Sigmoid colon (tissue), 7 donors: ENCODE results near the gene DAO. TPM values are rescaled to one million over a fixed set of nuclear protein-coding genes. Genes with fewer than 3 reads are reported as not detected.

ENCODE experiments used
- DNase-seq: peaks from one replicate; pipeline ENCODE4 v3.0.0-alpha.2; 2019
- H3K27ac ChIP-seq, 4 donors: fragments of 200-600 bp; sonication (generic); one replicate each; pipeline ENCODE4 v1.5.1; 2016 to 2019; ENCODE audit warnings: mild to moderate bottlenecking in 1 of 4
- H3K27me3 ChIP-seq, 3 donors: fragments of 200-600 bp; sonication (generic); one replicate each; pipeline ENCODE4 v1.5.1; 2019; ENCODE audit warnings: mild to moderate bottlenecking in 1 of 3
- H3K36me3 ChIP-seq, 4 donors: fragments of 200-600 bp; sonication (generic); one replicate each; pipeline ENCODE4 v1.5.1; 2016 to 2019
- H3K4me1 ChIP-seq, 4 donors: fragments of 200-600 bp; sonication (generic); one replicate each; pipeline ENCODE4 v1.5.1; 2017 to 2019
- H3K4me3 ChIP-seq, 4 donors: fragments of 200-600 bp; sonication (generic); one replicate each; pipeline ENCODE4 v1.5.1; 2017 to 2019; ENCODE audit warnings: mild to moderate bottlenecking in 2 of 4, moderate library complexity in 1 of 4
- H3K9me3 ChIP-seq, 4 donors: fragments of 200-600 bp in 3 of 4; sonication (generic) in 3 of 4; one replicate each; pipeline versions ENCODE4 v1.5.1 to v1.6.1; 2013 to 2019
- CTCF ChIP-seq, 4 experiments: fragments of 450-650 bp in 3 of 4; fragments of 200-600 bp in 1 of 4; IDR thresholded peaks; one replicate each; pipeline ENCODE4 v1.5.1; 2016 to 2019; ENCODE audit warnings: antibody characterized with exemption in 4 of 4, mild to moderate bottlenecking in 3 of 4, moderate library complexity in 2 of 4
- EP300 ChIP-seq, 4 donors: sonication (generic); formaldehyde crosslinking; IDR thresholded peaks; one replicate each; pipeline ENCODE4 v1.6.1; 2017; ENCODE audit warnings: antibody characterized with exemption in 4 of 4
- POLR2A ChIP-seq, 2 donors: fragments of 450-650 bp; IDR thresholded peaks; one replicate each; pipeline ENCODE4 v1.6.1; 2016; ENCODE audit warnings: antibody characterized with exemption in 2 of 2, mild to moderate bottlenecking in 2 of 2, moderate library complexity in 2 of 2
- POLR2AphosphoS5 ChIP-seq, 4 donors: sonication (generic); formaldehyde crosslinking; IDR thresholded peaks; one replicate each; pipeline ENCODE4 v1.6.1; 2017; ENCODE audit warnings: antibody characterized with exemption in 4 of 4
- WGBS, 2 donors: extraction: QIAGEN DNeasy Blood & Tissue Kit; methylation state at CpG; one replicate each; pipeline ENCODE4 v1.1.7; 2013; 5-methylcytosine and 5-hydroxymethylcytosine counted together
- intact Hi-C: fragments of 100-400 bp; cut with DNase I; formaldehyde crosslinking; loops from one replicate; pipeline ENCODE4 v1.15.1; 2023
- polyA plus RNA-seq, 3 donors: library from polyadenylated mRNA; stranded (reverse); fragments of 200-250 nt; gene quantifications; one replicate each; pipeline ENCODE4 v1.2.3, GENCODE V29; 2013
- total RNA-seq, 4 donors: library from RNA; depleted of rRNA; stranded (reverse); fragments of >200 nt; gene quantifications; one replicate each; pipeline ENCODE4 v1.1.0, GENCODE V29; 2016
- donor health status: healthy with polysubstance abuse.
- donor health status: Bipolar disorder and iron deficiency.
- donor health status: healthy.

Gene DAO
- total and polyA plus RNA-seq, 7 donors, result 1.0 to 9.0 (median 4.2) TPM; not detected in 4

- Histone ChIP-seq H3K9me3 (no peaks in the 10 kb centered on the region), H3K4me1 (peaks cover 0 to 72% (median 65%) of the 10 kb centered on the region in 4 donors), H3K36me3 (peaks cover 0 to 7% (median 4%) of the 10 kb centered on the region in 4 donors), H3K4me3 (no peak overlapping the region), H3K27ac (peak overlapping the region in 1 of 4 donors; percentile 18), H3K27me3 (no peaks in the 10 kb centered on the region)
- TF ChIP-seq EP300 (IDR thresholded peaks at IDR 0.05) (no peak), POLR2A (IDR thresholded peaks at IDR 0.05) (no peak), POLR2AphosphoS5 (IDR thresholded peaks at IDR 0.05) (no peak), CTCF (IDR thresholded peaks at IDR 0.05) (no peak)
- WGBS, 2 donors, result 82 to 89% methylated on average over 6 of the region's 6 CpGs
- DNase-seq, result no peak
- intact Hi-C loops, result no loop called here
Observed at GRCh38 chr12:108842361-108842760, 37.5 kb upstream of the DAO start.

GRCh38 chr12:108843187-108843586 lies 36.7 kb upstream of the DAO start:
- no peak for TF ChIP-seq CTCF (IDR thresholded peaks at IDR 0.05)
- no peak for TF ChIP-seq POLR2A (IDR thresholded peaks at IDR 0.05)
- TF ChIP-seq EP300 (IDR thresholded peaks at IDR 0.05), result no peak
- TF ChIP-seq POLR2AphosphoS5 (IDR thresholded peaks at IDR 0.05), result no peak
- H3K4me3 ChIP-seq, result no peak overlapping the region
- WGBS, 2 donors, result 86 to 90% methylated on average over 6 of the region's 6 CpGs
- no peaks in the 10 kb centered on the region for H3K9me3 ChIP-seq
- peaks cover 0 to 66% (median 59%) of the 10 kb centered on the region in 4 donors for H3K4me1 ChIP-seq
- H3K36me3 ChIP-seq, result peaks cover 0 to 16% (median 8%) of the 10 kb centered on the region in 4 donors
- no peak for DNase-seq
- no peaks in the 10 kb centered on the region for H3K27me3 ChIP-seq
- no peak overlapping the region for H3K27ac ChIP-seq
- intact Hi-C loops, result no loop called here

GRCh38 chr12:108845696-108846095 lies 34.2 kb upstream of the DAO start:
- WGBS, 2 donors, result 94 to 96% methylated on average over 2 of the region's 2 CpGs
- TF ChIP-seq POLR2A (IDR thresholded peaks at IDR 0.05) (no peak), CTCF (IDR thresholded peaks at IDR 0.05) (no peak), EP300 (IDR thresholded peaks at IDR 0.05) (no peak), POLR2AphosphoS5 (IDR thresholded peaks at IDR 0.05) (no peak)
- no peaks in the 10 kb centered on the region for H3K9me3 ChIP-seq
- H3K36me3 ChIP-seq, result peaks cover 0 to 28% (median 14%) of the 10 kb centered on the region in 4 donors
- no peak overlapping the region for H3K4me3 ChIP-seq
- intact Hi-C loops, result no loop called here
- peak overlapping the region; percentile 37 to 60 (median 46) for H3K27ac ChIP-seq
- no peak for DNase-seq
- H3K4me1 ChIP-seq, result peaks cover 0 to 63% (median 47%) of the 10 kb centered on the region in 4 donors
- H3K27me3 ChIP-seq, result no peaks in the 10 kb centered on the region

- TF ChIP-seq POLR2A (IDR thresholded peaks at IDR 0.05) (no peak), EP300 (IDR thresholded peaks at IDR 0.05) (no peak), CTCF (IDR thresholded peaks at IDR 0.05) (no peak), POLR2AphosphoS5 (IDR thresholded peaks at IDR 0.05) (peak in 3 of 4 donors; percentile 28 to 41 (median 39))
- H3K27ac ChIP-seq, result peak overlapping the region; percentile 37 to 60 (median 46)
- H3K36me3 ChIP-seq, result peaks cover 0 to 28% (median 14%) of the 10 kb centered on the region in 4 donors
- WGBS, 2 donors, result 77 to 79% methylated on average over 5 of the region's 5 CpGs
- H3K4me1 ChIP-seq, result peaks cover 0 to 66% (median 48%) of the 10 kb centered on the region in 4 donors
- DNase-seq, result peak; percentile 84
- H3K27me3 ChIP-seq, result no peaks in the 10 kb centered on the region
- H3K4me3 ChIP-seq, result no peak overlapping the region
- intact Hi-C loops, result no loop called here
- no peaks in the 10 kb centered on the region for H3K9me3 ChIP-seq
Observed at GRCh38 chr12:108846290-108846701, 33.6 kb upstream of the DAO start.

- Histone ChIP-seq H3K4me1 (peaks cover 0 to 78% (median 55%) of the 10 kb centered on the region in 4 donors), H3K27ac (peak overlapping the region in 3 of 4 donors; percentile 44 to 60 (median 49)), H3K36me3 (peaks cover 0 to 28% (median 14%) of the 10 kb centered on the region in 4 donors)
Observed at GRCh38 chr12:108847705-108848104, 32.2 kb upstream of the DAO start.

More at GRCh38 chr12:108847705-108848104, 32.2 kb upstream of the DAO start:
- TF ChIP-seq EP300 (IDR thresholded peaks at IDR 0.05), result no peak
- Histone ChIP-seq H3K4me3 (no peak overlapping the region), H3K27me3 (no peaks in the 10 kb centered on the region), H3K9me3 (no peaks in the 10 kb centered on the region)
- intact Hi-C loops, result no loop called here
- 91 to 95% methylated on average over 10 of the region's 10 CpGs for WGBS, 2 donors
- DNase-seq, result no peak
